BJ (cell line): ENCODE measurements around the gene STK11IP. TPM values are rescaled to one million over a fixed set of nuclear protein-coding genes. Genes with fewer than 3 reads are reported as not detected.

ENCODE experiments used
- CTCF ChIA-PET: fragments of 350-600 bp; formaldehyde crosslinking; extraction: SDS; loops from one replicate; lab custom pipeline; 2021; ENCODE audit warnings: antibody characterized with exemption, inconsistent platforms; lab: Yijun Ruan, JAX
- POLR2A ChIA-PET: fragments of 300-600 bp; sonication (Branson Sonifier 250); formaldehyde crosslinking; extraction: SDS; loops from one replicate; lab custom pipeline; 2021; ENCODE audit warnings: antibody characterized with exemption; lab: Charles Lee
- DNase-seq: peaks from one replicate; pipeline ENCODE4 v3.0.0-alpha.2; 2011; ENCODE audit warnings: low read depth
- H3K27me3 ChIP-seq: 2 replicates; pipeline ENCODE4 v1.6.0; 2011; ENCODE audit warnings: low read length; ENCODE audit not compliant: control insufficient read depth, insufficient read depth
- H3K36me3 ChIP-seq: 2 replicates; pipeline ENCODE4 v1.5.1; 2011; ENCODE audit warnings: low read length; ENCODE audit not compliant: control insufficient read depth, insufficient read depth
- H3K4me3 ChIP-seq: 2 replicates; pipeline ENCODE4 v1.5.1; 2011; ENCODE audit warnings: low read depth, mild to moderate bottlenecking, control low read depth, low read length
- polyA plus RNA-seq: library from polyadenylated mRNA; depleted of rRNA; stranded (reverse); fragments of >200 nt; gene quantifications from 2 replicates; pipeline ENCODE4 v1.2.3, GENCODE V29; 2011
- TF ChIP-seq, protein P1 (sequence below): IDR thresholded peaks from 2 replicates; pipeline ENCODE4 v1.5.1; 2011; ENCODE audit warnings: low read depth, mild to moderate bottlenecking, control low read depth, inconsistent platforms, low read length, moderate library complexity; ENCODE audit not compliant: insufficient read depth

STK11IP gene
- polyA plus RNA-seq, 1 experiment, result 21.0 TPM

- Histone ChIP-seq H3K36me3 (peaks cover 5% of the 10 kb centered on the region), H3K4me3 (peak overlapping the region; percentile 67), H3K27me3 (peaks cover 2% of the 10 kb centered on the region; the same call in 1 of the 2 replicates)
- TF ChIP-seq, protein P1, sequence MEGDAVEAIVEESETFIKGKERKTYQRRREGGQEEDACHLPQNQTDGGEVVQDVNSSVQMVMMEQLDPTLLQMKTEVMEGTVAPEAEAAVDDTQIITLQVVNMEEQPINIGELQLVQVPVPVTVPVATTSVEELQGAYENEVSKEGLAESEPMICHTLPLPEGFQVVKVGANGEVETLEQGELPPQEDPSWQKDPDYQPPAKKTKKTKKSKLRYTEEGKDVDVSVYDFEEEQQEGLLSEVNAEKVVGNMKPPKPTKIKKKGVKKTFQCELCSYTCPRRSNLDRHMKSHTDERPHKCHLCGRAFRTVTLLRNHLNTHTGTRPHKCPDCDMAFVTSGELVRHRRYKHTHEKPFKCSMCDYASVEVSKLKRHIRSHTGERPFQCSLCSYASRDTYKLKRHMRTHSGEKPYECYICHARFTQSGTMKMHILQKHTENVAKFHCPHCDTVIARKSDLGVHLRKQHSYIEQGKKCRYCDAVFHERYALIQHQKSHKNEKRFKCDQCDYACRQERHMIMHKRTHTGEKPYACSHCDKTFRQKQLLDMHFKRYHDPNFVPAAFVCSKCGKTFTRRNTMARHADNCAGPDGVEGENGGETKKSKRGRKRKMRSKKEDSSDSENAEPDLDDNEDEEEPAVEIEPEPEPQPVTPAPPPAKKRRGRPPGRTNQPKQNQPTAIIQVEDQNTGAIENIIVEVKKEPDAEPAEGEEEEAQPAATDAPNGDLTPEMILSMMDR, result no peak
- POLR2A ChIA-PET, result no interaction called here
- CTCF ChIA-PET, result interaction anchor here (0.6 to 1.4 kb wide), 6 partner anchors 15 to 129 kb away, joined by 3 to 5 read pairs (median 3); no protein-coding TSS in a partner anchor
- no peak for DNase-seq
Observed at GRCh38 chr2:219628235-219628985, 30.8 kb downstream of the STK11IP start.

- POLR2A ChIA-PET, result no interaction called here
- peaks cover 5% of the 10 kb centered on the region for H3K36me3 ChIP-seq
- no peak for DNase-seq
- CTCF ChIA-PET, result interaction anchor here (0.9 to 1.5 kb wide), 5 partner anchors 13 to 70 kb away, joined by 3 to 10 read pairs (median 3); no protein-coding TSS in a partner anchor
- H3K27me3 ChIP-seq, result no peaks in the 10 kb centered on the region
- H3K4me3 ChIP-seq, result no peak overlapping the region
- TF ChIP-seq, protein P1, result no peak
Observed at GRCh38 chr2:219628986-219629901, 31.6 kb downstream of the STK11IP start.

GRCh38 chr2:219629976-219630695 lies 32.5 kb downstream of the STK11IP start:
- H3K4me3 ChIP-seq, result no peak overlapping the region
- ChIA-PET CTCF (interaction anchor here (0.6 to 1.5 kb wide), 3 partner anchors 12 to 885 kb away, joined by 3 to 10 read pairs (median 3); partner anchors contain the start of gene OBSL1), POLR2A (interaction anchor here (0.6 kb wide), 1 partner anchor 11 kb away, joined by 3 read pairs; no protein-coding TSS in a partner anchor)
- H3K36me3 ChIP-seq, result peaks cover 7% of the 10 kb centered on the region
- TF ChIP-seq, protein P1, result no peak
- no peaks in the 10 kb centered on the region for H3K27me3 ChIP-seq
- no peak for DNase-seq

DNA sequence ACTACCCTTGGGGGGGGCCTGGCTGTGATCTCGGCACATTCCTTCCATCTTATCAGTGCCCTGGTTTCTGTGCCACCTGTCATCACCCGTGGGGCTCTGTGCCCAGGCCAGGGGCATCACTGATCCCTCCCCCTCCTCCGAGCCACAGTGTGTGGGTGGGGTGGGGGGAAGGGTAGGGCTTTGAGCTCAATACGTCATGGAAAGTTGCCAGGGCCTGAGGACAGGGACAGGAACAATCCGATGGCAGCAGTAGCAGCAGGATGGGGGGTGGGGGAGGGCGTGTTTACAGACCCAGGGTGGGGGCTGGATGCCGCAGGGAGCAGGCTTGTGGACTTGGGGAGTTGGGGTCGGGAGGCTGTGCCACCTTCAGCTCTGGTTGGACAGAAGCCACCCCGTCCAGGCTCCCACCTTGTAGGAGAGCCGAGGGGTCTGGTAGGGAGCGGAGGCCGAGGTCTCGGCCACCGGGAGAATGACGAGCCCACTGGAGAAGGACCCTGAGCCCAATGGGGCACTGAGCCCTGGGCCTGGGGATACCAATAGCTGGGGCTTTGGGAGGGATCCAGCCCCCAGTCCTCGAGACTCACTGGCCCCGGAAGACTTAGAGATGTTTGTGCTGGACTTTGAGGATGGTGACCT lies 33.2 kb downstream of the STK11IP start:
- peaks cover 7% of the 10 kb centered on the region for H3K36me3 ChIP-seq
- TF ChIP-seq, protein P1, result no peak
- no peak overlapping the region for H3K4me3 ChIP-seq
- DNase-seq, result no peak
- no peaks in the 10 kb centered on the region for H3K27me3 ChIP-seq
- POLR2A ChIA-PET, result no interaction called here
- CTCF ChIA-PET, result interaction anchor here (0.6 to 3.1 kb wide), 4 partner anchors 11 to 884 kb away, joined by 3 to 20 read pairs (median 6); partner anchors contain the start of gene OBSL1
